ENCODE data around the gene ESRRG. TPM values are rescaled to one million over a fixed set of nuclear protein-coding genes. Genes with fewer than 3 reads are reported as not detected.

Gene ESRRG
- not detected in 2 replicates for total RNA-seq

GRCh38 chr1:216723274-216723780, at the start of gene ESRRG:
Gene ESRRG (minus strand): TSS chr1:216723429. CDS start chr1:216723299, 130 bp downstream.
- DNase-seq (ENCODE audit: low read depth in 2 of 2) = no peak

GRCh38 chr1:216771922-216772321, 48.7 kb upstream of the ESRRG start:
- DNase-seq (ENCODE audit: low read depth in 2 of 2) = no peak

- no peak for DNase-seq (ENCODE audit: low read depth in 2 of 2)
These were observed 43.6 kb upstream of the ESRRG start for GRCh38 chr1:216766633-216767327.

GRCh38 chr1:216765346-216766300, 42.4 kb upstream of the ESRRG start:
- DNase-seq (ENCODE audit: low read depth in 2 of 2) = no peak

- DNase-seq (ENCODE audit: low read depth in 2 of 2) = no peak
These were observed 34.9 kb upstream of the ESRRG start for GRCh38 chr1:216758161-216758560.

- no peak for DNase-seq (ENCODE audit: low read depth in 2 of 2)
These were observed 33.9 kb upstream of the ESRRG start for GRCh38 chr1:216757110-216757509.

GRCh38 chr1:216750961-216751360, 27.7 kb upstream of the ESRRG start:
- no peak for DNase-seq (ENCODE audit: low read depth in 2 of 2)

- peak; percentile 12 to 15 for DNase-seq (ENCODE audit: low read depth in 2 of 2)
These were observed 26.9 kb upstream of the ESRRG start for GRCh38 chr1:216750031-216750627.

- DNase-seq (ENCODE audit: low read depth in 2 of 2) = no peak
These were observed 26.0 kb upstream of the ESRRG start for GRCh38 chr1:216749232-216749631.

GRCh38 chr1:216742625-216743024, 19.4 kb upstream of the ESRRG start:
- DNase-seq (ENCODE audit: low read depth in 2 of 2) = no peak

- DNase-seq (ENCODE audit: low read depth in 2 of 2) = no peak
These were observed 17.1 kb upstream of the ESRRG start for GRCh38 chr1:216740331-216740730.

- DNase-seq (ENCODE audit: low read depth in 2 of 2) = no peak
These were observed 16.6 kb upstream of the ESRRG start for GRCh38 chr1:216739793-216740192.

GRCh38 chr1:216732121-216732520, 8.9 kb upstream of the ESRRG start:
- DNase-seq (ENCODE audit: low read depth in 2 of 2) = no peak

GRCh38 chr1:216731562-216731961, 8.3 kb upstream of the ESRRG start:
- no peak for DNase-seq (ENCODE audit: low read depth in 2 of 2)

GRCh38 chr1:216726435-216726834, 3.2 kb upstream of the ESRRG start:
- DNase-seq (ENCODE audit: low read depth in 2 of 2) = no peak

GRCh38 chr1:216722821-216723220, 408 bp downstream of the ESRRG start:
- DNase-seq (ENCODE audit: low read depth in 2 of 2) = no peak

GRCh38 chr1:216721863-216722262, 1.4 kb downstream of the ESRRG start:
- no peak for DNase-seq (ENCODE audit: low read depth in 2 of 2)

- DNase-seq (ENCODE audit: low read depth in 2 of 2) = no peak
These were observed 2.2 kb downstream of the ESRRG start for GRCh38 chr1:216721062-216721461.

- DNase-seq (ENCODE audit: low read depth in 2 of 2) = no peak
These were observed 11.5 kb downstream of the ESRRG start for GRCh38 chr1:216711712-216712111.

- no peak for DNase-seq (ENCODE audit: low read depth in 2 of 2)
These were observed 12.5 kb downstream of the ESRRG start for GRCh38 chr1:216710598-216711333.

- no peak for DNase-seq (ENCODE audit: low read depth in 2 of 2)
These were observed 13.2 kb downstream of the ESRRG start for GRCh38 chr1:216710055-216710454.
